Vagina (tissue), 2 donors: ENCODE data around the gene ZC2HC1B.

ENCODE experiments used
- CTCF ChIP-seq, 3 experiments: fragments of 450-650 bp in 2 of 3; fragments of 200-600 bp in 1 of 3; sonication (generic) in 1 of 3; IDR thresholded peaks; one replicate each; pipeline ENCODE4 v1.5.1; 2017 to 2019; ENCODE audit warnings: antibody characterized with exemption in 3 of 3, mild to moderate bottlenecking in 2 of 3, moderate library complexity in 2 of 3
- POLR2A ChIP-seq, 2 donors: fragments of 450-650 bp; IDR thresholded peaks; one replicate each; pipeline ENCODE4 v1.6.1; 2017; ENCODE audit warnings: antibody characterized with exemption in 2 of 2, mild to moderate bottlenecking in 2 of 2, moderate library complexity in 2 of 2
- POLR2AphosphoS5 ChIP-seq, 2 donors: sonication (generic); formaldehyde crosslinking; IDR thresholded peaks; one replicate each; pipeline ENCODE4 v1.9.0; 2017; ENCODE audit warnings: antibody characterized with exemption in 2 of 2, mild to moderate bottlenecking in 2 of 2, low read depth in 1 of 2; ENCODE audit not compliant: insufficient read depth in 1 of 2

GRCh38 chr6:143877584-143878271 lies 13.5 kb downstream of the ZC2HC1B start:
- TF ChIP-seq POLR2A (IDR thresholded peaks at IDR 0.05) (no peak), CTCF (IDR thresholded peaks at IDR 0.05) (no peak), POLR2AphosphoS5 (IDR thresholded peaks at IDR 0.05; ENCODE audit: insufficient read depth in 1 of 2, low read depth in 1 of 2) (no peak)
